Endothelial cell of umbilical vein (primary cell): ENCODE measurements around the gene LRCH1. TPM values are rescaled to one million over a fixed set of nuclear protein-coding genes. Genes with fewer than 3 reads are reported as not detected.

ENCODE experiments used
- BruUV-seq: library from RNA; stranded (reverse); fragments of 400-500 nt; replicated peaks from 2 replicates; lab custom pipeline; 2021; lab: Mats Ljungman, UMichigan
- CTCF ChIA-PET: fragments of 300-600, 350-600 bp; sonication (Branson Sonifier 250); formaldehyde crosslinking; loops from one replicate; lab custom pipeline; 2021; ENCODE audit warnings: antibody characterized with exemption, inconsistent platforms; lab: Charles Lee
- POLR2A ChIA-PET: fragments of 300-600, 350-600 bp; sonication (Branson Sonifier 250); formaldehyde crosslinking; loops from one replicate; lab custom pipeline; 2021; ENCODE audit warnings: antibody characterized with exemption, inconsistent platforms; lab: Charles Lee
- DNase-seq: peaks from one replicate; pipeline ENCODE4 v3.0.0-alpha.2; 2011; ENCODE audit warnings: low read depth, low spot score
- FAIRE-seq: peaks from 2 replicates; lab custom pipeline; 2011; peaks lifted over from hg19 to GRCh38; lab: Jason Lieb, UNC
- H2AFZ ChIP-seq: 2 replicates; pipeline ENCODE4 v1.6.0; 2012; ENCODE audit warnings: low read depth, low read length, control low read depth, inconsistent platforms
- H3K27ac ChIP-seq: 2 replicates; pipeline ENCODE4 v1.5.1; 2011; ENCODE audit warnings: low read depth, mild to moderate bottlenecking, control low read depth, low read length, moderate library complexity; ENCODE audit not compliant: insufficient read depth
- H3K27me3 ChIP-seq, 2 experiments: 2 replicates each; pipeline versions ENCODE4 v1.6.0 to v1.6.1; 2011; ENCODE audit warnings: low read length in 2 of 2, mixed read lengths in 1 of 2; ENCODE audit not compliant: control insufficient read depth in 2 of 2, insufficient read depth in 2 of 2
- H3K36me3 ChIP-seq, 2 experiments: 2 replicates in 1 of 2; 3 replicates in 1 of 2; pipeline ENCODE4 v1.5.1; 2011; ENCODE audit warnings: low read length in 2 of 2, mild to moderate bottlenecking in 1 of 2, moderate library complexity in 1 of 2; ENCODE audit not compliant: control insufficient read depth in 2 of 2, insufficient read depth in 2 of 2; ENCODE audit errors: extremely low read depth in 1 of 2
- H3K4me1 ChIP-seq: 3 replicates; pipeline ENCODE4 v1.5.1; 2011; ENCODE audit warnings: mild to moderate bottlenecking, low read length; ENCODE audit not compliant: control insufficient read depth, insufficient read depth; ENCODE audit errors: extremely low read depth
- H3K4me2 ChIP-seq: 2 replicates; pipeline ENCODE4 v1.6.1; 2011; ENCODE audit warnings: low read length, control low read depth, mixed read lengths; ENCODE audit not compliant: insufficient read depth
- H3K4me3 ChIP-seq, 3 experiments: fragments of 200-600 bp in 1 of 3; sonication (generic), shearing (Covaris generic) in 1 of 3; replicated peaks in 1 of 3; 2 replicates each; pipeline ENCODE4 v1.5.1; 2011 to 2016; ENCODE audit warnings: control low read depth in 3 of 3, low read length in 3 of 3, mild to moderate bottlenecking in 2 of 3, inconsistent platforms in 1 of 3, low read depth in 1 of 3, moderate library complexity in 1 of 3; ENCODE audit not compliant: insufficient read depth in 1 of 3
- H3K79me2 ChIP-seq: 2 replicates; pipeline ENCODE4 v1.6.0; 2012; ENCODE audit warnings: low read length, inconsistent platforms; ENCODE audit not compliant: control insufficient read depth, insufficient read depth
- H3K9ac ChIP-seq: replicated peaks from 2 replicates; pipeline ENCODE3; 2011; ENCODE audit warnings: low read length, control low read depth; ENCODE audit not compliant: insufficient read depth; ENCODE audit errors: extremely low read depth
- H3K9me1 ChIP-seq: replicated peaks from 3 replicates; pipeline ENCODE4 v1.6.0; 2011; ENCODE audit warnings: mild to moderate bottlenecking, low read length; ENCODE audit not compliant: control insufficient read depth, insufficient read depth; ENCODE audit errors: extremely low read depth
- H3K9me3 ChIP-seq: replicated peaks from 2 replicates; pipeline ENCODE4 v1.5.1; 2012; ENCODE audit warnings: low read length, inconsistent platforms; ENCODE audit not compliant: control insufficient read depth, insufficient read depth
- H4K20me1 ChIP-seq: replicated peaks from 2 replicates; pipeline ENCODE3; 2011; ENCODE audit warnings: mild to moderate bottlenecking, low read length; ENCODE audit not compliant: control insufficient read depth, insufficient read depth; ENCODE audit errors: extremely low read depth
- CTCF ChIP-seq, 2 donors: IDR thresholded peaks; 1 replicate in 1 of 2; 2 replicates in 1 of 2; pipeline ENCODE4 v1.5.1; 2011; ENCODE audit warnings: low read length in 2 of 2, mild to moderate bottlenecking in 2 of 2, moderate library complexity in 2 of 2, control low read depth in 1 of 2, inconsistent platforms in 1 of 2, low read depth in 1 of 2; ENCODE audit not compliant: insufficient read depth in 1 of 2; ENCODE audit errors: extremely low read depth in 1 of 2
- FOS ChIP-seq: IDR thresholded peaks from 2 replicates; pipeline ENCODE4 v1.6.1; 2011; ENCODE audit warnings: mild to moderate bottlenecking, low read length, moderate library complexity, borderline replicate concordance; ENCODE audit not compliant: insufficient read depth
- JUN ChIP-seq: IDR thresholded peaks from 2 replicates; pipeline ENCODE4 v1.6.1; 2011; ENCODE audit warnings: borderline replicate concordance, low read depth; ENCODE audit not compliant: insufficient read length, insufficient read depth
- dilution Hi-C: fragments of 300-500 bp; cut with MboI; formaldehyde crosslinking; loops from one replicate; pipeline ENCODE4 v1.15.0; 2019; ENCODE audit warnings: low sequenced_read_pairs; ENCODE audit not compliant: extremely low pct_ligation_motif_present
- intact Hi-C: fragments of 100-400 bp; cut with micrococcal nuclease; formaldehyde crosslinking; loops from one replicate; pipeline ENCODE4 v1.10.0; 2022
- polyA plus RNA-seq, 4 experiments: library from polyadenylated mRNA; depleted of rRNA in 3 of 4; stranded (reverse) in 3 of 4; unstranded in 1 of 4; fragments of >200 nt; gene quantifications; 2 replicates each; pipeline versions ENCODE4 v1.2.1 to v1.2.3, GENCODE V29; 2011 to 2012; ENCODE audit warnings: missing spikeins in 1 of 4
- total RNA-seq: library from RNA; stranded (reverse); gene quantifications from 2 replicates; pipeline ENCODE4 v1.2.3, GENCODE V29; 2021

The LRCH1 gene
- total and polyA plus RNA-seq, 2 donors (not counting 3 experiments of a cell fraction or from before 2014, with no cell fraction given) = 5.4 to 16.5 TPM

GRCh38 chr13:46663206-46664037, 110.5 kb downstream of the LRCH1 start:
- ChIA-PET POLR2A (no interaction called here), CTCF (interaction anchor here (1.1 to 1.9 kb wide), 5 partner anchors 9 to 112 kb away, joined by 3 to 6 read pairs (median 3); no protein-coding TSS in a partner anchor)
- DNase-seq = peak; percentile 67
- no peak overlapping the region for H2AFZ ChIP-seq
- H3K79me2 ChIP-seq = peaks cover 17% of the 10 kb centered on the region
- H3K27ac ChIP-seq = peak overlapping the region; percentile 69
- intact Hi-C loops (loop anchor here (1.0 to 2.0 kb wide), 3 partner anchors 8 to 110 kb away; partner anchors contain the start of gene LRCH1), dilution Hi-C loops (no loop called here)
- H3K9ac ChIP-seq = peak overlapping the region; percentile 49
- H3K4me2 ChIP-seq = peak overlapping the region; percentile 35
- no peaks in the 10 kb centered on the region for H3K9me1 ChIP-seq
- H3K36me3 ChIP-seq = no peaks in the 10 kb centered on the region
- BruUV-seq = TSS peak; percentile 85
- no peaks in the 10 kb centered on the region for H4K20me1 ChIP-seq
- H3K4me1 ChIP-seq = peaks cover 42% of the 10 kb centered on the region
- H3K9me3 ChIP-seq = no peaks in the 10 kb centered on the region
- H3K4me3 ChIP-seq = no peak overlapping the region
- TF ChIP-seq CTCF (IDR thresholded peaks at IDR 0.05; ENCODE audit: extremely low read depth in 1 of 2, insufficient read depth in 1 of 2, low read depth in 1 of 2, low read length in 2 of 2) = no peak
- peak; percentile 7 for TF ChIP-seq FOS
- peak; percentile 73 for TF ChIP-seq JUN
- peak; percentile 67 for FAIRE-seq
- no peaks in the 10 kb centered on the region for H3K27me3 ChIP-seq
